Activated CD8-positive, alpha-beta T cell treated with anti-CD3 and anti-CD28 coated beads for 36 hours (primary cell): ENCODE measurements around the gene BOK. TPM values are rescaled to one million over a fixed set of nuclear protein-coding genes. Genes with fewer than 3 reads are reported as not detected.

ENCODE experiments used
- ATAC-seq: fragments of 200-7000 bp; cut with Tn5 transposase; one replicate; pipeline ENCODE4 v1.10.0; 2021; ENCODE audit warnings: mild to moderate bottlenecking, moderate library complexity
- CTCF ChIA-PET: fragments of 350-600 bp; sonication (Branson Sonifier 250); formaldehyde crosslinking; loops from one replicate; lab custom pipeline; 2021; ENCODE audit warnings: antibody characterized with exemption; lab: Charles Lee
- POLR2A ChIA-PET: fragments of 350-600 bp; sonication (Branson Sonifier 250); formaldehyde crosslinking; loops from one replicate; lab custom pipeline; 2021; ENCODE audit warnings: antibody characterized with exemption; lab: Charles Lee
- DNase-seq: peaks from one replicate; pipeline ENCODE4 v3.0.0-alpha.2; 2020
- H3K27ac Mint-ChIP-seq: one replicate; pipeline ENCODE4 v1.8.0; 2021; ENCODE audit warnings: mild to moderate bottlenecking, mixed read lengths
- H3K27me3 Mint-ChIP-seq: one replicate; pipeline ENCODE4 v1.8.0; 2021; ENCODE audit warnings: mixed read lengths
- H3K36me3 Mint-ChIP-seq: one replicate; pipeline ENCODE4 v1.8.0; 2021; ENCODE audit warnings: low read depth, mixed read lengths
- H3K4me1 Mint-ChIP-seq: one replicate; pipeline ENCODE4 v1.8.0; 2021; ENCODE audit warnings: low read depth, mixed read lengths
- H3K4me3 Mint-ChIP-seq: one replicate; pipeline ENCODE4 v1.8.0; 2021; ENCODE audit warnings: mild to moderate bottlenecking, moderate library complexity, mixed read lengths
- H3K9me3 Mint-ChIP-seq: one replicate; pipeline ENCODE4 v1.8.0; 2021; ENCODE audit warnings: mixed read lengths
- intact Hi-C: fragments of 100-400 bp; cut with micrococcal nuclease; formaldehyde crosslinking; loops from one replicate; pipeline ENCODE4 v1.10.0; 2022
- total RNA-seq, 2 experiments: library from RNA; stranded (reverse); gene quantifications; one replicate each; pipeline ENCODE4 v1.2.3, GENCODE V29; 2021
- TF ChIP-seq, protein P1 (sequence below): fragments of 200-600 bp; IDR thresholded peaks from one replicate; pipeline ENCODE4 v1.8.0; 2022; ENCODE audit warnings: antibody characterized with exemption, mild to moderate bottlenecking

Gene BOK
- total RNA-seq, 2 experiments from 2014 or later = 0.16 to 0.22 TPM

DNA sequence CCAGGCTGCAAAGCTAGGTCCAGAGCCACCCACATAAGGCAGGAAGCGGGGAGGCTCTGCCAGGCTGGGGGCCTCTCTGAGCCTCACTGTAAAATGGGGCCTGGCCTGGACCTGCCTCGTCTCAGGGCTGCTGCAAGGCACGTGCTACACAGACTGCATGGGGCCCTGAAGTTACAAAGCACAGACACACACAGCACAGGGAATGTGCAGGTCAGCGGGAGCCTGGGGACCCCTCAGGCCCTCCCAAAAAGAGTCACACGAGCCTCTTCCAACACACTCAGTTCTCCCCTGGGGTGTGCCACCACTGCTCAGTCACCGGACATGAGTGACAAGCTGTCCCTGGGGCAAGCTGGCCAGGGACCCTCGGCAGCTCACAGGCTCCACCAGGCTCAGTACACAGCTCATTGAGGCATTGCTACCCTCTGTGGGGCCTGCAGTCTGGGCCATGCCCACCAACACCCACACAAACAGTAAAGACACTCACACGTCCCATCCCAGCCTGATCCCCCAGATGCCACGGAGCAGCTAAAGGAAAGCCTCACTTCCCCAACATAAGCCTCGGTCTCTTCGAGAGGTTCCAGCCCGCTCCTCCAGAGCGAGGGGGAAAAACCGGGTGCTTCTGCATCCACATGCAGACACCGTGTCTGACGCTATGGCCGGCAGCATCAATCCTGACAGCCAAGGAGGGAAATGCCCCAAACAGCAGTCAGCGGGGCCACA lies 33.7 kb downstream of the BOK start:
- peaks cover 9% of the 10 kb centered on the region for H3K9me3 Mint-ChIP-seq
- no peak overlapping the region for H3K27ac Mint-ChIP-seq
- H3K4me1 Mint-ChIP-seq = no peaks in the 10 kb centered on the region
- TF ChIP-seq, protein P1, sequence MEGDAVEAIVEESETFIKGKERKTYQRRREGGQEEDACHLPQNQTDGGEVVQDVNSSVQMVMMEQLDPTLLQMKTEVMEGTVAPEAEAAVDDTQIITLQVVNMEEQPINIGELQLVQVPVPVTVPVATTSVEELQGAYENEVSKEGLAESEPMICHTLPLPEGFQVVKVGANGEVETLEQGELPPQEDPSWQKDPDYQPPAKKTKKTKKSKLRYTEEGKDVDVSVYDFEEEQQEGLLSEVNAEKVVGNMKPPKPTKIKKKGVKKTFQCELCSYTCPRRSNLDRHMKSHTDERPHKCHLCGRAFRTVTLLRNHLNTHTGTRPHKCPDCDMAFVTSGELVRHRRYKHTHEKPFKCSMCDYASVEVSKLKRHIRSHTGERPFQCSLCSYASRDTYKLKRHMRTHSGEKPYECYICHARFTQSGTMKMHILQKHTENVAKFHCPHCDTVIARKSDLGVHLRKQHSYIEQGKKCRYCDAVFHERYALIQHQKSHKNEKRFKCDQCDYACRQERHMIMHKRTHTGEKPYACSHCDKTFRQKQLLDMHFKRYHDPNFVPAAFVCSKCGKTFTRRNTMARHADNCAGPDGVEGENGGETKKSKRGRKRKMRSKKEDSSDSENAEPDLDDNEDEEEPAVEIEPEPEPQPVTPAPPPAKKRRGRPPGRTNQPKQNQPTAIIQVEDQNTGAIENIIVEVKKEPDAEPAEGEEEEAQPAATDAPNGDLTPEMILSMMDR = no peak
- H3K27me3 Mint-ChIP-seq = no peaks in the 10 kb centered on the region
- DNase-seq (no peak), ATAC-seq (no peak)
- H3K36me3 Mint-ChIP-seq = peaks cover 29% of the 10 kb centered on the region
- intact Hi-C loops = no loop called here
- no peak overlapping the region for H3K4me3 Mint-ChIP-seq
- ChIA-PET POLR2A (no interaction called here), CTCF (no interaction called here)

DNA sequence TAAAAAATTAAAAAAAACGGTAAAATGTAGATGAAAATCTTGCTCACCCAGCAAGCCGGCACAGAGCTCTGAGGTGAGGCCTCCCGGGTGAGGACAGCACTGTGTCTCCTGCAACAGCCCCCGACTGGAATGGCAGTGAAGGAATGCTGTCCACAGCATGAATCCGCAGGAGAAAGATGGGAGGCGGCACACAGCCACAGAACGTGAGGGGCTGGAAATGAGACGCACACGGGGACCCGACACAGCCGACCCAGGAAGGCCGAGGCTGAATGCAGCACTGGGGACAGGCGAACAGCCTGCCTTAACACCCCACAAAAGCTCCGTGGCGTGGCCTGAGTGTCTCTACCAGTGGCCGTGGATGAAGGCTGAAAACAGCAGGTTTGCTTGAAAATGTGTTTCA lies 34.7 kb downstream of the BOK start:
- POLR2A ChIA-PET = no interaction called here
- TF ChIP-seq, protein P1 = no peak
- Mint-ChIP-seq H3K4me1 (no peaks in the 10 kb centered on the region), H3K27ac (no peak overlapping the region), H3K4me3 (no peak overlapping the region), H3K27me3 (no peaks in the 10 kb centered on the region), H3K9me3 (peaks cover 5% of the 10 kb centered on the region), H3K36me3 (peaks cover 23% of the 10 kb centered on the region)
- DNase-seq (no peak), ATAC-seq (no peak)
- CTCF ChIA-PET = no interaction called here
- intact Hi-C loops = no loop called here

DNA sequence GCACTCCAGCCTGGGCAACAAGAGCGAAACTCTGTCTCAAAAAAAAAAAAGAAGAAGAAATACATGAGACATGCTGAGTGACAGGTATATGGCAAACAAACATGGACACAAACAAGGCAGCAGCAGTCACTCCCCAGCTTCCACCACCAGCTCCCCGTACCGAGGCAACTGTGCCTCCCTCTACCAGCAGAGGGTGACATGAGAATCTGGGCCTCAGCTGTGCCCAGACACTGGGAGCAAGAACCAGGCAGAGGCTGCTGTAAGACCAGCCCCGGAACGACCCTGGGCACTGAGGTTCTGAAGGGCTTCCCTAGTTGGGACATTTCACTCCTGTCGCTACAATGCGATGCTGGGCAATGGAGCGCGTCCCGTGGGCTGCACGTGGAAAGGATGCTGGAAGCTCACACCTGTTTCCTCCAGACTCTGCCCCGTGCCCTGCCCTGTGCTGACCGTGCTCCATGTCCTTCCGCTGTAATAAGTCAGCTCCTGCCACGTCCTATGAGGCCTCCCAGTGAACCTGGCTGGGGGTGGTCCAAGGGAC lies 37.1 kb downstream of the BOK start:
- ChIA-PET POLR2A (no interaction called here), CTCF (no interaction called here)
- no peak overlapping the region for H3K4me3 Mint-ChIP-seq
- DNase-seq (no peak), ATAC-seq (no peak)
- intact Hi-C loops = no loop called here
- no peaks in the 10 kb centered on the region for H3K4me1 Mint-ChIP-seq
- no peaks in the 10 kb centered on the region for H3K27me3 Mint-ChIP-seq
- peaks cover 23% of the 10 kb centered on the region for H3K36me3 Mint-ChIP-seq
- H3K27ac Mint-ChIP-seq = no peak overlapping the region
- TF ChIP-seq, protein P1 = no peak
- no peaks in the 10 kb centered on the region for H3K9me3 Mint-ChIP-seq

DNA sequence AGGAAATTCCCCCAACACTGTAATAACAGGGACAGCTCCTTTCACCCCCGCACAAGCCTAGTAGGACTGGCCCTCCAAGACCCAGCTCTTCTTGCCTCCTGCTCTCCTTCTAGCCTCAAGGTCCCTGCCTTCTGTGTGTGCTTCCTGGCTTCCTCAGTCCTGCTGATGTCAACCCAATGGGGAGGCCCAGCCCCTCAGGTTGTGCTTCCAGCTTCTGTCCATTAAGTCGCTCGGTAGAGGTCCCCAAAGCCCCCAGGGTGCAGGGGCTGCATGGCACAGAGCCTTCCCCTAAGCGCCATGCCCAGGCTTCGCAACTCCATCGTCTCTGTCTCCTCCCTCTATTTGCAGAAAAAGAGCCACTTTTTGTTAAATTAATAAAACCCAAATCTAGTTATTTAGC lies 39.0 kb downstream of the BOK start:
- Mint-ChIP-seq H3K27ac (no peak overlapping the region), H3K4me3 (no peak overlapping the region), H3K27me3 (no peaks in the 10 kb centered on the region), H3K36me3 (peaks cover 29% of the 10 kb centered on the region), H3K4me1 (no peaks in the 10 kb centered on the region), H3K9me3 (no peaks in the 10 kb centered on the region)
- POLR2A ChIA-PET = interaction anchor here (1.0 kb wide), 1 partner anchor 107 kb away, joined by 3 read pairs; no protein-coding TSS in a partner anchor
- TF ChIP-seq, protein P1 = no peak
- ATAC-seq (no peak), DNase-seq (no peak)
- CTCF ChIA-PET = interaction anchor here (1.9 kb wide), 1 partner anchor 13 kb away, joined by 6 read pairs; no protein-coding TSS in a partner anchor
- intact Hi-C loops = no loop called here

DNA sequence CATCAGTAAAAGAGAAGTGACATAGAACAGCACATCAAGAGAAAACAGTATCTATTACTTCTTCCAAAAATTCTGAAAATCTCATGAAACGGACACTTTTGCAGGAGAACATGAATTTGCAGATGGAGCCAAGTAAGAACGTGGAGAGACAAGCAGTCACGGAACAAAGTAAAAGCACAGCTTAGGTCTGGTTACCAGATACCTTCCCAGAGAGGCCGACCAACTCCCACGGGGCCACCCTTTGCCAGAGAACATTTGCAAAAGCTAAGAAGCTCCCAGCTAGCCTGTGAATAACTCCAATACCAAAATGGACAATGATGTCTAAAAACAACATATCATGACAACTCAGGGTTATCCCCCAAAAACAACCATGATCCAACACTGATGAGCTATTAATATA lies 39.5 kb downstream of the BOK start:
- DNase-seq (no peak), ATAC-seq (no peak)
- ChIA-PET POLR2A (interaction anchor here (0.8 to 1.3 kb wide), 3 partner anchors 79 to 214 kb away, joined by 3 to 4 read pairs (median 3); no protein-coding TSS in a partner anchor), CTCF (interaction anchor here (0.9 to 1.9 kb wide), 3 partner anchors 13 to 205 kb away, joined by 3 to 6 read pairs (median 3); no protein-coding TSS in a partner anchor)
- H3K27ac Mint-ChIP-seq = no peak overlapping the region
- no peaks in the 10 kb centered on the region for H3K27me3 Mint-ChIP-seq
- H3K4me1 Mint-ChIP-seq = no peaks in the 10 kb centered on the region
- peaks cover 29% of the 10 kb centered on the region for H3K36me3 Mint-ChIP-seq
- intact Hi-C loops = no loop called here
- H3K4me3 Mint-ChIP-seq = no peak overlapping the region
- no peaks in the 10 kb centered on the region for H3K9me3 Mint-ChIP-seq
- TF ChIP-seq, protein P1 = no peak
